ENCODE data around the gene MGMT.

The MGMT gene

DNA sequence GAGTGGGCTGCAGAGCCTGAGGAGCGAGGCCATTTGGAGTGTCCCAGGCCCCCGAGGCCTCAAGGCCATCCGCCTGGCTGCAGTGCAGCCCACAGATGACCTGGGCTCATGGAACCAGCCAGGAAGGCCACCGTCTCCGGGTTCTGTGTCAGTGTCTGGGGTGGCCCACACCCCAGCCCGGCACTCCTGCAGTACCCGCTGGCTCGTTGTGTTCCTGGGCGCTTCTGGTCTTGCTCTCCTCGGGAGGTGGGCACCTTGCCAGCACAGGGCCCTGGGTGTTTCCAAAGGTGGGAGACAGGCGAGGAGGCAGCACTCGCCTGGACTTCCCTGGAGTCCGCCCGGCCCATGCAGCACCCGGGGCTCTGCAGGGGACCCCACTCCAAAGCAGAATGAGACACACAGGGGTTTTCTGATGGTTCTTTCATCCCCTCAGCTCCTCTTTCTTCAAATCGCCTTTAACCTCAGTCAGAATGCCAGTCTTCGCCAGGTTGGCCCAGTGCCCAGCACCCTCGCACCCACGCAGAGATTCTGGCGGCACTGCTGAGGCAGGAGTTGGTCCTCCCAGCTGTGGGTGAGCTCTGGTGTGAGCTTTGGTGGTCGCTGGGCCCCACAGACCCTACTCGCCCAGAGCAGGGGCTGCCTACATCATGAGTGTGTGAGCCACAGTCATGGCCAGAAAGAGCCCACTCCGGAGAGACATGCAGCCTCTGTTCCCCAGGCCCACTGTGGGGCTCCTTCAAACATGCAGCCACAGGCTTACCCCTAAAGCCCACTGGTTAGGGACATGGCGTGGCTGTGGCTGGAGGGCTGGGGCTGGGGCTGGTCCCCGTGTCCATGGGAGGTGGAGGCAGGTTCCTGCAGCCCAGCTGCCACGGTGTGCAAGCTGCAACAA, 341.3 kb downstream of the MGMT start:
- no peak for DNase-seq
- TF ChIP-seq, protein P1, sequence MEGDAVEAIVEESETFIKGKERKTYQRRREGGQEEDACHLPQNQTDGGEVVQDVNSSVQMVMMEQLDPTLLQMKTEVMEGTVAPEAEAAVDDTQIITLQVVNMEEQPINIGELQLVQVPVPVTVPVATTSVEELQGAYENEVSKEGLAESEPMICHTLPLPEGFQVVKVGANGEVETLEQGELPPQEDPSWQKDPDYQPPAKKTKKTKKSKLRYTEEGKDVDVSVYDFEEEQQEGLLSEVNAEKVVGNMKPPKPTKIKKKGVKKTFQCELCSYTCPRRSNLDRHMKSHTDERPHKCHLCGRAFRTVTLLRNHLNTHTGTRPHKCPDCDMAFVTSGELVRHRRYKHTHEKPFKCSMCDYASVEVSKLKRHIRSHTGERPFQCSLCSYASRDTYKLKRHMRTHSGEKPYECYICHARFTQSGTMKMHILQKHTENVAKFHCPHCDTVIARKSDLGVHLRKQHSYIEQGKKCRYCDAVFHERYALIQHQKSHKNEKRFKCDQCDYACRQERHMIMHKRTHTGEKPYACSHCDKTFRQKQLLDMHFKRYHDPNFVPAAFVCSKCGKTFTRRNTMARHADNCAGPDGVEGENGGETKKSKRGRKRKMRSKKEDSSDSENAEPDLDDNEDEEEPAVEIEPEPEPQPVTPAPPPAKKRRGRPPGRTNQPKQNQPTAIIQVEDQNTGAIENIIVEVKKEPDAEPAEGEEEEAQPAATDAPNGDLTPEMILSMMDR (IDR thresholded peaks at IDR 0.05; ENCODE audit: low read depth, low read length) = no peak
- H3K36me3 ChIP-seq = no peaks in the 10 kb centered on the region
- H3K27me3 ChIP-seq (ENCODE audit: insufficient read depth, low read depth, severe bottlenecking) = no peaks in the 10 kb centered on the region
- no peak overlapping the region for H3K27ac ChIP-seq
- peaks cover 10% of the 10 kb centered on the region for H3K9me3 ChIP-seq (ENCODE audit: severe bottlenecking)
- no peak overlapping the region for H3K4me3 ChIP-seq (ENCODE audit: low read depth, low read length)

DNA sequence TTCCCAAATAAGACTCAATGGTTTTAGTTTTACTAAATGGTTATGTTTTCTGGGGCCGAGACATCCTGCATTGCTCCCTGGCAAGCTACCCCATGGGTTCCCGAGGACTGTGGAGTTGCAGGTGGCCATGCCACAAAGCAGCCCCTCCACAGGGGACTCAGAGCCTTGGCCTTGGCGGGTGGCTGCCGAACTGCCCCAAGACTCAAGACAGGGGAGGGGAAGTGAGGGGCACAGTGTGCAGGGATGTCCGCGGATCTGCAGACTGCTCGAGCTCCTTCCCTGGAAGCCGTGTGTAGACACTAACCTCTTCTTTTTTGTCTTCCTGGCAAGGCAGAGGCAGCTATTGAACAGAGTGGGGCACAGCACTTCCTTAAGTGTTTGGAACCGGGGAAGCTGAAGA, 342.4 kb downstream of the MGMT start:
- no peak for DNase-seq
- Histone ChIP-seq H3K27ac (no peak overlapping the region), H3K36me3 (no peaks in the 10 kb centered on the region), H3K9me3 (ENCODE audit: severe bottlenecking) (peaks cover 4% of the 10 kb centered on the region), H3K27me3 (ENCODE audit: insufficient read depth, low read depth, severe bottlenecking) (no peaks in the 10 kb centered on the region), H3K4me3 (ENCODE audit: low read depth, low read length) (no peak overlapping the region)
- TF ChIP-seq, protein P1 (IDR thresholded peaks at IDR 0.05; ENCODE audit: low read depth, low read length) = no peak

DNA sequence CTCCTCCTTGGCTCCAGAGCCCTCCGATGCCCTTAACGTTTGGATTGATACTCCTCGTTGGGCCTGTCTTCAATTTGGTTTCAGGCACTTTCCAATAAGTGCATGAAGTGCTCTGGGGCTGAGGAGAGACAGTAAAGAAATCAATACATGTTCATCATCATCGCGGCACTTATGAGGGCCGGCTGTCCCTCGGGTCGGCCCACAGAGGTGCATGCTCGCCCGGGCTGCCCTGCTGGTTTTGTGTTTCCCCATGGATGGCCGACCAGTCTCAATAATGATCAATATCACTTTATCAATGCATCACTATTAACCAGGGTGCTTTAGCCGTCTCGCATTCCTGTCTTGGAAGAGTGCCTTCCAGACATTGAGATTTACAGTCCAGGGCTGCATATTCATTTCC, 342.8 kb downstream of the MGMT start:
- no peak for DNase-seq
- H3K9me3 ChIP-seq (ENCODE audit: severe bottlenecking) = peaks cover 4% of the 10 kb centered on the region
- TF ChIP-seq, protein P1 (IDR thresholded peaks at IDR 0.05; ENCODE audit: low read depth, low read length) = no peak
- H3K27ac ChIP-seq = no peak overlapping the region
- no peaks in the 10 kb centered on the region for H3K27me3 ChIP-seq (ENCODE audit: insufficient read depth, low read depth, severe bottlenecking)
- H3K36me3 ChIP-seq = no peaks in the 10 kb centered on the region
- no peak overlapping the region for H3K4me3 ChIP-seq (ENCODE audit: low read depth, low read length)

DNA sequence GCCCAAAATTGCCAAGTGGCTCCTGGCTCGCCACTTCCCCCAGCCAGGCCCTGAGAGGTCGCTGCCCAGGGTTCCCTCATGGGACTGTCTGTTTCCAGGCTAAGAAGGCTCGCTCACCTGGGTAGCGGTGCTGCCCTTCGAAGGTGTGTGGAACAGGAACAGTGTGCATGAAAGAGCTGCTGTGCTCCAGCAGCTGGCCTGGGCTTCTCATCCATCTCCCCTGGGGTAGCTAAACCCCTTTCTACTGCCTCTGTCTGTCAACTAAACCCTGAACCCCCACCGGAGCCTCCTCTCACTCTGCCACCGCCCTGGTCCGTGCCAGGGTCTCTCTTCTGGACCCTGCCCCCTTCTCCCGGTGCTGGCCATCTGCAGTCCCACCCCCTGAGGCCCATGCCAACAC, 344.2 kb downstream of the MGMT start:
- peaks cover 1% of the 10 kb centered on the region for H3K9me3 ChIP-seq (ENCODE audit: severe bottlenecking)

DNA sequence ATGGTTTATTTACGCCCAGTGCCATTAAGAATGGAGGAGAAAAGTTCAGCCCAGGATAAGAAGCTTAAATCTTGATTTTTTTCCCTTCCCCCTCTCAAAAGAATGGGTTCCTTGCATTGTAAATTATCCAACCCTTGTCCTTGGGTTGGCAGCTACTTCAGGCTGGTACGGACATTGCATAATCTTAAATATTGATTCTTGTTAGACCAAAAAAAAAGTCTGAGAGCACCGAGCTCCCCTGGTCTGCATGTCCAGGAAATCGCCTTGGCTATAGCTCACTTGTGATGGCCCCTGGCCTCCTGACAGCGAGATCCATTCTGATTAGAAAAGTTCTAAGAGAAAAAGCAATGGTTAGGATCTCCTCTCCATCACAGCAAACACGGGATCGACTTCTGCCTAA, 345.4 kb downstream of the MGMT start:
- Histone ChIP-seq H3K36me3 (no peaks in the 10 kb centered on the region), H3K27me3 (ENCODE audit: insufficient read depth, low read depth, severe bottlenecking) (no peaks in the 10 kb centered on the region), H3K27ac (no peak overlapping the region), H3K4me3 (ENCODE audit: low read depth, low read length) (no peak overlapping the region), H3K9me3 (ENCODE audit: severe bottlenecking) (peaks cover under 1% of the 10 kb centered on the region)
- DNase-seq = no peak
- TF ChIP-seq, protein P1 (IDR thresholded peaks at IDR 0.05; ENCODE audit: low read depth, low read length) = no peak

More for the DNA sequence above, 344.2 kb downstream of the MGMT start:
- Histone ChIP-seq H3K36me3 (no peaks in the 10 kb centered on the region), H3K27ac (no peak overlapping the region), H3K27me3 (ENCODE audit: insufficient read depth, low read depth, severe bottlenecking) (no peaks in the 10 kb centered on the region), H3K4me3 (ENCODE audit: low read depth, low read length) (no peak overlapping the region)
- no peak for DNase-seq
- TF ChIP-seq, protein P1 (IDR thresholded peaks at IDR 0.05; ENCODE audit: low read depth, low read length) = no peak
